Ovary (tissue), 9 donors: Measurements from ENCODE around the gene MICAL2. TPM values are rescaled to one million over a fixed set of nuclear protein-coding genes. Genes with fewer than 3 reads are reported as not detected.

Source experiments
- DNase-seq, 5 donors: peaks; one replicate each; pipeline ENCODE4 v3.0.0-alpha.2; 2019 to 2020
- H3K27ac ChIP-seq, 2 donors: fragments of 200-600 bp; one replicate each; pipeline versions ENCODE4 v1.5.1 to v1.8.0; 2019 to 2022
- H3K27me3 ChIP-seq: fragments of 200-600 bp; one replicate; pipeline ENCODE4 v1.8.0; 2022
- H3K36me3 ChIP-seq: fragments of 200-600 bp; sonication (generic); one replicate; pipeline ENCODE4 v1.5.1; 2019
- H3K4me1 ChIP-seq: one replicate; pipeline ENCODE4 v1.8.1; 2013; ENCODE audit warnings: mild to moderate bottlenecking, moderate library complexity; ENCODE audit not compliant: insufficient read depth
- H3K4me3 ChIP-seq: fragments of 200-600 bp; sonication (generic); one replicate; pipeline ENCODE4 v1.5.1; 2017
- H3K9me3 ChIP-seq, 2 donors: fragments of 200-600 bp in 1 of 2; sonication (generic) in 1 of 2; one replicate each; pipeline versions ENCODE4 v1.5.1 to v1.8.1; 2013 to 2019; ENCODE audit warnings: mild to moderate bottlenecking in 1 of 2, moderate library complexity in 1 of 2
- CTCF ChIP-seq, 3 donors: fragments of 450-650 bp in 2 of 3; fragments of 200-600 bp in 1 of 3; IDR thresholded peaks; one replicate each; pipeline versions ENCODE4 v1.5.1 to v1.8.0; 2016 to 2022; ENCODE audit warnings: antibody characterized with exemption in 3 of 3, mild to moderate bottlenecking in 1 of 3
- EP300 ChIP-seq: sonication (generic); formaldehyde crosslinking; IDR thresholded peaks from one replicate; pipeline ENCODE4 v1.6.1; 2017; ENCODE audit warnings: antibody characterized with exemption
- POLR2A ChIP-seq: fragments of 450-650 bp; IDR thresholded peaks from one replicate; pipeline ENCODE4 v1.6.1; 2017; ENCODE audit warnings: antibody characterized with exemption, mild to moderate bottlenecking, moderate library complexity
- WGBS, 3 donors: extraction: QIAGEN DNeasy Blood & Tissue Kit in 1 of 3; methylation state at CpG; one replicate each; pipeline versions ENCODE4 v1.1.5 to v1.1.7; 2013 to 2017; 5-methylcytosine and 5-hydroxymethylcytosine counted together
- intact Hi-C, 4 donors: fragments of 100-400 bp; cut with DNase I; formaldehyde crosslinking; loops; one replicate each; pipeline versions ENCODE4 v1.11.0 to v1.15.1; 2022 to 2023
- polyA plus RNA-seq, 2 donors: library from polyadenylated mRNA; stranded (reverse); fragments of 200-250 nt in 1 of 2; fragments of 350-450 nt in 1 of 2; fragmentation: Illumina TruSeq in 1 of 2; extraction: RNeasy Lipid Tissue Mini Kit (QIAGEN cat#74804) in 1 of 2; gene quantifications; one replicate each; pipeline ENCODE4 v1.2.3, GENCODE V29; 2013 to 2014
- total RNA-seq, 7 donors: library from RNA; depleted of rRNA in 2 of 7; stranded (reverse); fragments of >200 nt in 2 of 7; fragmentation: NEBNext Ultra II Directional in 3 of 7; extraction: Animal tissue kit (Norgen Biotek cat#: 25700) in 3 of 7; gene quantifications; one replicate each; pipeline versions ENCODE4 v1.1.0 to v1.2.4, GENCODE V29; 2016 to 2023
- donor health status: DM: no; HTN: no; CAD: no; lungs with moderate emphysema.
- donor health status: DM: no; HTN: no; CAD: no.
- donor health status: Bipolar disorder and iron deficiency.
- donor health status: DM: yes; HTN: yes; CAD: no.
- donor health status: DM: no; HTN: no; CAD: no.
- donor health status: DM: yes; HTN: yes; CAD: no.

MICAL2 gene
- total and polyA plus RNA-seq, 9 donors: 10.7 to 73.6 (median 32.5) TPM

DNA sequence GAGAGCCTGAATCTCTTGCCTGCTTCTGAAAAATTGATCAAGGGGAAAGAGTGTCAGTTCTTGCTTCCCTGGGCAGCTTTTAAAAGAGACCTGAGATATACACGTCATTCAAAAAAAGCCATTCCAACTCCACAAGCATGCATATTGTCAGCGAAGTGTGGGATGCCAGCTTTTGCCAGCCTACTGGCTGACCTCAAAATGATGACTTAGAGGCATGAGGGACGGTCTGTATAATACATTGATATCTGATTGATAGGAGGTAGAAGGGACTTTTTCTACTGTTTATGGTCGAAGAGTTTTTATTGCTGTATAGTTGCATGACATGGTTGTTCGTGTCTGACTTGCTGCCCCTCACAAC is 126.3 kb downstream of the MICAL2 start:
- TF ChIP-seq EP300: no peak
- TF ChIP-seq POLR2A: no peak
- TF ChIP-seq CTCF (IDR thresholded peaks at IDR 0.05): no peak
- intact Hi-C loops: loop anchor here in 3 of 4 donors (5.0 to 10.0 kb wide), 2 partner anchors 122 to 189 kb away; partner anchors contain the start of gene MICAL2 (in 1 of the 3)
- no peak for DNase-seq
- Histone ChIP-seq H3K27me3 (no peaks in the 10 kb centered on the region), H3K27ac (no peak overlapping the region), H3K9me3 (no peaks in the 10 kb centered on the region), H3K4me3 (no peak overlapping the region), H3K36me3 (no peaks in the 10 kb centered on the region), H3K4me1 (peaks cover 7% of the 10 kb centered on the region)
- WGBS, 3 donors: 77 to 79% (median 78%) methylated on average over 5 of the region's 5 CpGs

DNA sequence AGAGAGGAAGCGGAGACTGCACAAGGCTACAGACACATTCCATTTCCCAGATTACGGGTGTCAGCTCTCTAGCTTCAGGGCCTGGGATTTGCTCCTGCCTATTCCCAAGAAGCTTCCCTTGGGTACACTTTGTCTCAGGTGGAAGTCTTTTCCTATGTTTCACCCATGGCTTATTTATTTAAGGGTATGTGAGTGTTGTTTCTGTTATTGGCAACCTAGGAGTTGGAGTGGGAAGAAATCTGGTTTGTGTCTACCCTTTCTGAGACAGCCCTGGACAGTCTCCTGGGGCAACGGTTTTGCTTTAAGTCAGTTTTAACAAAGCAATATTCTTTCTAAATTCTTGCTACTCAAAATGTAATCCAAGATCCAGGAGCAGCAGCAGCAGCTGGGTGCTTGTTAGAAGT is 127.0 kb downstream of the MICAL2 start:
- no peak for DNase-seq
- 43 to 76% (median 61%) methylated on average over 3 of the region's 3 CpGs for WGBS, 3 donors

GRCh38 chr11:12238420-12238819 is 128.0 kb downstream of the MICAL2 start:
- intact Hi-C loops: loop anchor here in 3 of 4 donors (5.0 to 10.0 kb wide), 2 partner anchors 124 to 191 kb away; partner anchors contain the start of gene MICAL2 (in 1 of the 3)
- H3K4me3 ChIP-seq: no peak overlapping the region
- H3K36me3 ChIP-seq: no peaks in the 10 kb centered on the region
- TF ChIP-seq POLR2A (no peak), CTCF (IDR thresholded peaks at IDR 0.05) (no peak), EP300 (no peak)
- no peaks in the 10 kb centered on the region for H3K27me3 ChIP-seq
- no peak for DNase-seq
- H3K4me1 ChIP-seq: peaks cover 7% of the 10 kb centered on the region
- H3K9me3 ChIP-seq: no peaks in the 10 kb centered on the region
- no peak overlapping the region for H3K27ac ChIP-seq
- 88 to 95% (median 92%) methylated on average over 4 of the region's 4 CpGs for WGBS, 3 donors

More for the DNA sequence above, 127.0 kb downstream of the MICAL2 start:
- H3K36me3 ChIP-seq: no peaks in the 10 kb centered on the region
- no peak overlapping the region for H3K4me3 ChIP-seq
- no peaks in the 10 kb centered on the region for H3K27me3 ChIP-seq
- intact Hi-C loops: loop anchor here in 3 of 4 donors (5.0 to 10.0 kb wide), 2 partner anchors 123 to 190 kb away; partner anchors contain the start of gene MICAL2 (in 1 of the 3)
- no peaks in the 10 kb centered on the region for H3K9me3 ChIP-seq
- H3K27ac ChIP-seq: no peak overlapping the region
- peaks cover 7% of the 10 kb centered on the region for H3K4me1 ChIP-seq
- no peak for TF ChIP-seq CTCF (IDR thresholded peaks at IDR 0.05)
- no peak for TF ChIP-seq POLR2A
- TF ChIP-seq EP300: no peak

DNA sequence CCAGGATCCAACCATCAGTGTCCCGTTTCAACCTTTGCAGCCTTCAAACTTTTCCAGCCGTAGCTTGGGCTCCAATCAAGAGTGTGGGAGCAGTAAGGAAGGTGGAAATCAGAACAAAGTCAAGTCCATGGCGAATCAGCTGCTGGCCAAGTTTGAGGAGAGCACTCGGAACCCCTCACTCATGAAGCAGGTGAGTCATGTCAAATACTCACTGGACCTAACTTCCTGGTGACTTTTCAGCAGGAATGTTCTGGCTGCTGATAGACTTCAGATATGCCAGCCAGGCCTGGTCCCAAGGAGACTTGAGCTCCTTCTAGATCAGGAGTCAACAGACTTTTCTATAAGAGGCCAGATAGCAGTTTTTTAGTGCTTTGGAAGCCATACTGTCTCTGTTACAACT is 129.0 kb downstream of the MICAL2 start:
- Histone ChIP-seq H3K27ac (no peak overlapping the region), H3K4me1 (peaks cover 7% of the 10 kb centered on the region), H3K36me3 (no peaks in the 10 kb centered on the region), H3K4me3 (no peak overlapping the region), H3K9me3 (no peaks in the 10 kb centered on the region), H3K27me3 (no peaks in the 10 kb centered on the region)
- intact Hi-C loops: loop anchor here in 3 of 4 donors (5.0 to 10.0 kb wide), 2 partner anchors 125 to 192 kb away; partner anchors contain the start of gene MICAL2 (in 1 of the 3)
- 87 to 94% (median 94%) methylated on average over 4 of the region's 4 CpGs for WGBS, 3 donors
- TF ChIP-seq CTCF (IDR thresholded peaks at IDR 0.05) (no peak), EP300 (no peak), POLR2A (no peak)
- DNase-seq: no peak
